Ammon's horn (tissue), 1 donor: Measurements from ENCODE around the gene COL27A1.
"Not testable (repeated sequence)": the region's sequence is repeated elsewhere in the genome, so short reads cannot be mapped to it uniquely, and the experiment has no call there.

Experiments used
- DNase-seq: peaks from one replicate; pipeline ENCODE4 v3.0.0-alpha.2; 2016; ENCODE audit warnings: low spot score

COL27A1 gene

DNA sequence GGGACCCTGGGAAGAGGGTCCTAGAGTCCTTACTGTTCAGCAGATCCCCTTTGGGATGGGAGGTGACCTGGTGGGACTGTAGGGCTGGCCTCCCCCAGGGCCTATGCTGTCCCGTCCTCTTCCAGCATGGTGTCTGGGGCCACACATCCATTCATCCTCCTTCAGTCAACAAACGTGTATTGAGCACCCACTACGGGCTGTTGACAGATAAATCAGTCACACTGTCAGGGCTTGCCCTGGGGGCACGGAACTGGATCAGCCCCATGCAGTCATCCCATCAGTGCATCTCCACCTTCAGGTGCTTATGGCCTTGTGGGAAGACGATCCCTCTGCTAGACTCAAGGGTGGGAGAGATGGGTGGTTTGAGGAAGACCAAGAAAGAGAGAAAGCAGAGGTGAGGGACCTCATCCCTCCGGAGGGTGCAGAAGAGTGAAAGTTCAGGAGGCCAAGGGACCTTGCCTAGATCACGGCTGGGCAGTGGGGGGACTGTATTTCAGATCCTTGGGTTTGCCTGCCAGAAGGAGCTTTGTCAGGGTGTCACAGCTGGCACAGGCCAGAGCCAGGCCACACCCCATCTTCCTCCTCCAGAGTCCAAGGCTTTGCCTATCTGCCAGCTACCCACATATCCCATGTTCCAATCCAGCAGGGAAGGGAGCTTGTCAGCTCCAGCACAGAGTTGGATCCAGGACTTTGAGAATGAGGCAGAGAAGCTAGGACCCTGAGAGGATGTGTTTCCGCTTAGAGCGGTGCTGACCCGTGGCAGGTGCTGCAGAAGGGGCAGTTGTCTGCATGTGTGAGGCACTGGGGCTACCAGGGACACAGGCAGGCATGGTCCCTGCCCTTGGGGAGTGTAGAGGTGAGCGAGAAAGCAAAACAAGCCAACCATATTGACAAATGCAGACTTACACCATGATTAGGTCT, 30.5 kb downstream of the COL27A1 start:
- no peak for DNase-seq

DNA sequence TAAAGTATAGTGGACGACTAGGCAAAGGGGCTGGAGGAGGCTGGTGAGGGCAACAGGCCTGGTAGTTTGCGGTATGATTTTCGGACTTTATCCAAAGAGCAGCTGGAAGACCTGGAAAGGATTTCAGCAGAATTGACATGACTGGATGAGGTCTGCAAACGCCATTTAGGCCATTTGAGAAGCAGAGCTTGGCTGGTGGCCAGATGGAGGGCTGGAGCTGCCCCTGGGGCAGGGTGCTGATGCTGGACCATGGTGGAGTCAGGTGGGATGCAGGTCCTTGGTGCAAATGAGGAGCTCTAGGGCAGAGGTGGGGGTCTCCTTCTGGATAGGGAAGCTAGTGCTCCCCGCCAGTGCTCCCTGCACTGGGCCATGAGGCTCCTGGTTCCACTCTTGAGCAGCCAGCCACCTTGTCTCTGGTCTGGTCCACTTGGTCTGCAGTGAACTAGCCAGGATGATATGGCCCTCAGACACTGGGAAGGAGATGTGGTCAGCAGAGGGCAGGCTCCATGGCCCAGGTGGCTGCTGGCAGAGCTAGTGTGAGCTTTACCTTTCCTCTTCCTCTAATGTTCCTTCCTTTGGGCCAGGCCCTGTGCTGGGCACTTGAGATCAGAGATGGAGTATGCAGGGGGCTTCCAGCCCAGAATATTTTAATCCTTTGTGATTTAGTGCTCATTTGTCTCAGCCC, 31.4 kb downstream of the COL27A1 start:
- DNase-seq, result no peak

DNA sequence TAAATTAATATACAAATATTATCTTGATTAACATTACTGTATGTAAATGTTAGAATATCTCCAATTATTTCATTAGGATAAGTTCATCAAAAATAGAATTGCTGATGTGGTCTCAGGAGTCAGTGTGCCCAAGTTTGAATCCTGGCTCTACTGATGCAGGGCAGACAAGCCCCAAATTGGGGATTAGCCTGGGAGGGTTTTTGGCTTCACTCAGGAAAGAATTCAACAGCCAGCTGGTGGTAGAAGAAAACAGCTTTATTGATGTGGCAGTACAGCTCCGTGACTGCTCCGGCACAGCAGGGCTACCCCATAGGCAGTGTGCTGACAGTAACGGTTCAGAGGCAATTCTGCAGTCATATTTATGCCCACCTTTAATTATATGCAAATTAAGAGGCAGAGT, 32.5 kb downstream of the COL27A1 start:
- no peak for DNase-seq

DNA sequence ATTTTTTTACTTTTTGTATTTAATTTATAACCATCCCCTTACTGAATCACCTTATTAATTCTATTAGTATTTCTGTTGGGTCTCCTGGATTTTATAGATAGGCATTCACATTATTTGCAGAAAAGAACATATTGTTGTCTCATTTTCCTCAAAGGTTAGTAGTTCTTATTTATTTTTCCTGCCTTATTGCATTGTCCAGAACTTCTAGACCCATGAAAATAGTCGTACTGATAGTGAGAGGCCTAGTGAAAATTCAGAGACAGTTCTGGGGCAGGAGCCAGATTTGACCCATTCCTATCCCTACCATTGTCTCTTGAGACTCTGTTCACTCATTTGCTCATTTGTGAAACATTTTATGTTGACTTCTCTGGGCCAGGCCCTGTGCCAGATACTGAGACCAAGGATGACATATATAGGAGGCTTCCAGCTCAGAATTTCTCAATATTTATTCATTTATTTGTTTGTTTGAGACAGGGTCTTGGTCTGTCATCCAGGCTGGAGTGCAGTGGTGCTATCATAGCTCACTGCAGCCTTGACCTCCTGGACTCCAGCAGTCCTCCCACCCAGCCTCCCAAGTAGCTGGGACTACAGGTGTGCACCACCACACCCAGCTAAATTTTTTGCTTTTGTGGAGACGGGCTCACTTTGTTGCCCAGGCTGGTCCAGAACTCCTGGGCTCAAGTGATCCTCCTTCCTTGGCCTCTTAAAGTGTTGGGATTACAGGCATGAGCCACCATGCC, 34.7 kb downstream of the COL27A1 start:
- no peak for DNase-seq

DNA sequence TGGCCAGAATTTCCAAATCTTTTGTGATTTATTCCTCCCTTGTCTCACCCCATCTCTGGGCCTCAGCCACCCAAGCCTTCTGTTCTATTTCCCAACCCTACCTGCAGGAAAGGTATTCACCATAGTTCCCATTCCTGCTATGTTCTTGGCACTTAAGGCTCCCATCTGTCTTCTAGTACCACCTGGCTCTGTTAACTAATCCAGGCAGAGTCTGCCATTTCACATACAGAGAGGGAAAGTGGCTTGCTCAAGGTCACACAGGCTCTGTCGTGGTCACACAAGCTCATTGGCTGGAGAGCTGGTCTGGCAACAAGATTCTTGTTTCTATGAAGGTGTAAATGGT, 35.2 kb downstream of the COL27A1 start:
- no peak for DNase-seq

DNA sequence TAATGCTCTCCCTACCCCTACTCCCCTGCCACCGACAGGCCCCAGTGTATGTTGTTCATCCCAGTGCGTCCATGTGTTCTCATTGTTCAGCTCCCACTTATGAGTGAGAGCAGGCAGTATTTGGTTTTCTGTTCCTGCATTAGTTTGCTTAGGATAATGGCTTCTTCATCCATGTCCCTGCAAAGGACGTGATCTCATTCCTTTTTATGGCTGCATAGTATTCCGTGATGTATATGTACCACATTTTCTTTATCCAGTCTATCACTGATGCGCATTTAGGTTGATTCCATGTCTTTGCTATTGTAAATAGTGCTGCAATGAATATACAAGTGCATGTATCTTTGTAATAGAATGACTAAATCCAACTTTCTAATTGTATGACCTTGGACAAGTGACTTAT, 36.1 kb downstream of the COL27A1 start:
- DNase-seq, result not testable (repeated sequence)

DNA sequence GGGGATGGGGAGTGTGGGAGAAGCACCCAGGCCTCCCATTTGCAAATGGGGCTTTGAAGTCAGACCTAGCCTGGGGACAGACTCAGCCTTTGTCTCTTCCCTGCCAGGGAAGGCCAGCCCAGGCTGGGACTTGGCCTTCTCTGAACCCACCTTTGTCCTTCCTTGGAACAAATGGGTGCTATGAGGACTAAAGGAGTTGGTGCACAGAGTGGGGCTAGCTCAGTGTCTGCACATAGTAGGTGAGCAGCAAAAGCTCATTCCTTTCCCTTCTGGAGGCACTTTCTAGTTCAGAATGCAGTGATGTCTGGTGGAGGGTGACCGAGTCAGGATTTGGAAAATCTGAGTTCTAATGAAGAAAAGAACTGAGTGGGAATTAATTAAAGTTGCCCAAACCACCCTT, 37.2 kb downstream of the COL27A1 start:
- no peak for DNase-seq

DNA sequence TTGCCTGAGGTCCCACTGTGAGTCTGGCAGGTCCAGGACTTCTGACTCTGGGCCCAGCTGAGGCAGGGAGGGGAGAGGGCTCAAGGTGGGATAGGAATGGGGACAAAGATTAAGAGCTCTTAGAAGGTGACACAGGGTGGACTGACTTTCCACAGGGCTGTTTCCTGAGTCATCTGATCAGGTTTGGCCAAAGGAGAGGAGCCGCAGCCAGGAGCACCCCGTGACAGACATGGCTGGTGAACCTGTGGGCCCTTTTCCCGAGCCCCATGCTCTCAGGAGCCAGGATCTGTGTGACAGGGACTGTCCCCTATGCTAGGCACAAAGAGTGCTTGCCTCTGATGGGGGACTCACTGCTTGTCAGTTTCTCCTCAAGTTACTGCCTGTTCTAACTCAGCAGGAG, 37.8 kb downstream of the COL27A1 start:
- no peak for DNase-seq

DNA sequence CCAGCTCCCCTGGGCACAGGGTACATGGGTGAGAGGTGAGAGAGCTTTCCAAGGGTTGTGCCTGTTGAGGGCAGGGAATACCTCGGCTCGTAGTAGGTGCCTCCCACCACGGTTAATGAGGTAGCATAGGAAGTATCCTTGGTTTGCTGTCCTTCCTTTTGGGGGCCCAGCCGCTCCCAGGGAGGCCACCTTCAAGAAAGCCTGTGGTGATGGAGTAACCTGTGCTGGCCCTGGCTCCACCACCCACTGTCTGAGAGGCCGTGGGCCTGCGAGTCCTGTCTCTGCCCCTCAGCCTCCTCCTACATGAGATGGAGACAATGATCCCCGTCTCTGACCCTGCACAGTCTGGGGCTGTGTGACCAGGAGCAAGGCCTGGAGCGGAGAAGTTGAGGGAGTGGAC, 40.8 kb downstream of the COL27A1 start:
- DNase-seq, result no peak

DNA sequence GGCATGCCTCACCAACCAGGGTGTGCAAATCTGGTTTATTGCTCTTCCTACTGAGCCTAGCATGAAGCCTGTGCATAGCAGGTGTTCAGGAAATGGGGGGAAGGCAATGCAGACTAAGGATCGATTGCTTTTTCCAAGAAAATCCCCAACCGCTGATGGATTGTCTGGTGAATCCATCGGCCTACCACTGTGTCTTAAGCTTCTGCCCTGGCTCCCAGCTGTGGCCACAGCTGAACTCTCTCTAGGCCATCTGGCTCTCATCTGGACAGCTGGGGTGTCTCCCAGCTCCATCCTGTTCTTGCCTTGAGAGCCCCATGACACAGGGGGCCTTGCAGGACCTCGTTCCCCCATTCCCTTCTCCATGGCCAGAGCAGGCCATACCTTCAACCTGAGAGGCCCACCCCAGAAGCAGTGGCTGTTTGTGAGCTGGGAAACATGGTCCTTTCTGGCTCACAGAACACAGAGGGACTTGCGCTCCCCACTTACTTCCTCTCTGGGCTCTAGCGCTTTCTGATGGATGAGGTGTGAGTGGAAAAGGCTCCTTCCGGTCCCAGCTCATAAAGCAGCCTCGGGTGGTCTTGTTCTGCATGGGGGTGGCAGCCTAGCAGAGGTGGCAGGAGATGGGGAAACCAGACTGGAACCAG, 41.8 kb downstream of the COL27A1 start:
- no peak for DNase-seq

DNA sequence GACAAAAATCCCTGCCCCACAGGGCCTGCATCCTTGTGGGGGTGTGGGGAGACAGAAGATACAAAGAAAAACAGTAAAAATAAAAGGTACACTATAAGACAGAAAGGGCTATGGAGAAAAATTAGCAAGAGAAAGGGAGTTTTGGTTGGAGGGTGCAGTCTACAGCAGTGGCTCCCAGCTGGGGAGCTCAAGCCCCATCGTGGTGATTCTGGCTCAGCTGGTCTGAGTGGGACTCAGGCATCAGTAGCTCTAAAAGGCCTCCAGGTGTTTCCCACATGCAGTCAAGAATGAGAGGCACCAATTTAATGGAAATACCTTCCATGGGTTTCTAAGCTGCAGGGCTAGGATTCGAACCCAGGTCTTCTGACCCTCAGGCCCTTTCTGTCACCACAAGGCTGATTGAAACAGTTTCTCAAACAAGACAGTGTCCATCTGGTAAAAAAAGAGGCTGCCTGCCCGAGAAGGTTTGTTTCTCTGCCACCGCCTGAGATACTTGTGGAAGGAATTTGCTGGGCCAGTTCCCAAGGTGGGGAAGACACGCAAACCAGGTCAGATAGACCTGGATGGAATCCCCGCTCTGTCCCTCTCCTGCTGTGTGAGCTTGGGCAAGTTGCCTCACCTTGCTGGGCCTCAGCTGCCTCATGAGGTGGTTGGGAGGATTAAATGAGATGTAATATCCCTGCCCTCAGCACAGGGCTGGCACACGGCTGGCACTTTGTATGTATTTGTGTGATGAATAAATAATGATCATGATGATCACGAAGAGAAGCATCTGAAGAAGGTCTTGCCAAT, 43.1 kb downstream of the COL27A1 start:
- DNase-seq, result no peak

DNA sequence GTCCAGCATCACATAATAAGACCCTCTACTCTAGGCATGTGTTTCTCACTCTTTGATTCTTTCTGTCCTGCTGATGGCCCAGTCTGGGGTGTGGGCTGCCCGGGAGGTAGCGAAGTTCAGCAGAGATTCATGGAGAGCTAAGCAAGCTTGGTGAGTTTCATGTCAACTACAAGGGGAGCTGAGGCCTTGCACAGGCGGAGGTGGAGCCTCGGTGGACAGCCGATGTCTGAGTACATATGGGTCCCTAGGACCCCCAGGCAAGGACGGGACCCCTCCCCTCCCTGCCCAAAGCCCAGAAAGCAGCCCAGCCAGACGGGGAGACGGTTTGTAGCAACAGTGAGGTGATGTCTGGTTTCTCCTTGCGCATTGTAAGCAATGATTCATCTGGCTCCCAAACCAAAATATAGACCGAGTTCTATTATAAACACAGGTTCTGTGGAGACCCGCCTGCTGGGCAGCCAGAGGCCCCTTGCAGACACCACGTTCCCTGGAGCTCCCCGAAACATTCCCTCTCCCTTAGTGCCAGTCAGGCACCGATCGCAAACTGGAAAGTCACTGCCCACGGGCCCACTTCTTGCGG, 45.5 kb downstream of the COL27A1 start:
- DNase-seq, result no peak

DNA sequence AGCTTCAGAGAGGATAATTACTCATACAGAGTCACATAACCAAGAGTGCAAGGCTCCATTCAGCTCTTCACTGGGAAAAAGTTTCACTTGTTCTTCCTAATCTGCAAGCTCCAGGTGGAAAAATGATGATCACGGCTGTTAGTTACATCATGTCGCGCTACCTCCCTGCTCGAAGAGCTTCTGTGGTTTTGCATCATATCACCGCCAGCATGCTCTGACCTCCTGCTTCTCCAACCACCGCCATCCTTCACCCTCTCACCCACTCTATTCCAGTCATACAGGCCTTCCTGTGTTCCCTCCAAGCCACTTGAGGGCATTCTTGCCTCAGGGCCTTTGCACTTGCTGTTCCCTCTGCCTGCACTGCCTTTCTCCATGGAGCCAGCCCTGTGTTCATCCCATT, 47.1 kb downstream of the COL27A1 start:
- DNase-seq, result no peak

DNA sequence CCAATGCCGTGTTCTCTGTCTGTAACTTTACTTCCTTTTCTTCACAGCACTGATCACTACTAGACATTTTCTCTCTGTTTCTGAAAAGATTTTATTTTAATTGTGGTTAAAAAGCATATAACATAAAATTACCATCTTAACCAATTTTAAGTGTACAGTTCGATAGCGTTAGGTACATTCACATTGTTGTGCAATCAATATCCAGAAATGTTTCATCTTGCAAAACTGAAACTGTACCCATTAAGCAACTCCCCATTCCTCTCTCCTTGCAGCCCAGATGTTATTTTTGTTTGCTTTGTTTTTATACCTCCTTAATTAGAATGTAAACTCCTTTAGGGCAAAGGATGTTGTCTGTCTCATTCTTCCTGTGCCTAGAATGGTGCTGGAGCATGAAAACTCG, 47.5 kb downstream of the COL27A1 start:
- DNase-seq, result no peak

DNA sequence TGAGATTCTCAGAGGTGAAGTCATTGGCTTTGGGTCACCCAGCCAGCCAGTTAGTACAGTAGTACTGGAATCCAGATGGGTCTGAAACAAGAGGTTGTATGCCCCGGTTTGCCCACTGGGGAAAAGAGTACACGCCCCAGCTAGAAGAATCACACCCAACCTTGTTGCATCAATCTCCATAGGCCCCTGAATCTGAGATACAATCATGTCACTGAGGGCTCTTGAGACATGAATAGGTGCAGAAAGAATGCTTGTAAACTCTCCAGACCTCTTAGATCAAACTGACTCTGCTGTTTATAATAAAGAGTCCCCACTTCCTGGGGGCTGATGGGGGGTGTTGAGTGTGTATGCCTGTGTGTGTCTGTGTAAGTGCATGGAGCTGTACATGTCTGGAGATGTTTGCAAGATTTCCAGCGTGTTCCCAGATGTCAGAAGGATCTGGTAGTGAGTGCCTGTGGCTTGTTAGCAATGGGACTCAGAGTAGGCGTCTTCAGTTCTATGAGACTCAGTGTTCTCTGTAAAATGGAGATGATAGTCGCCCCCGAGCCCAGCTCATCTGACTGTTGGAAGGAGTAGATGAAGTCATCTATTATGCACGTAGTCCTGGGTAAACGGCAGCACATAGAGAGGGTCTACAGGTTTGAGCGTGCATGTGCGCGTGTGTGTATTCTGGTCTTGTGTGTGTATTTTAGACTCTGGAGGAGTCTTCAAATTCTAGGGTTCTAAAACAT, 48.2 kb downstream of the COL27A1 start:
- DNase-seq, result peak; percentile 39

DNA sequence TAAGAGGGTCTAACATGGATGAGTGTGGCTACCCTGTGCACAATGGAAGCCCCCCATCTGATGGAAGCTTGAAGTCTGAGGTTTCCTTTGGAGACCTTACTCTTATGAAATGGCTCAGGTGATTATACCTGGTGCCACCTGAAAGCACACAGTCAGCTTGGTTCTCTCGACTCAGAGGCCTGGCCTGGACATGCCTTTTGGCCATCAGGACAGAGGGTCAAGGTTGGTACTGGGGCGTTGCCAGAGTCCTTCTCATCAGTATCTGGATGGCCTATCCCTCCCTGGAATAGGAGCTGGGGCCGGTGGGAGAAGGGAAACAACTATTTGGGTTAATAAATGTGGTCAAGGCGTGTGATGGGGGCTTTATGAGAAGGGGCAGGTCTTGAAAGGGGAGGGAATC, 48.9 kb downstream of the COL27A1 start:
- no peak for DNase-seq

DNA sequence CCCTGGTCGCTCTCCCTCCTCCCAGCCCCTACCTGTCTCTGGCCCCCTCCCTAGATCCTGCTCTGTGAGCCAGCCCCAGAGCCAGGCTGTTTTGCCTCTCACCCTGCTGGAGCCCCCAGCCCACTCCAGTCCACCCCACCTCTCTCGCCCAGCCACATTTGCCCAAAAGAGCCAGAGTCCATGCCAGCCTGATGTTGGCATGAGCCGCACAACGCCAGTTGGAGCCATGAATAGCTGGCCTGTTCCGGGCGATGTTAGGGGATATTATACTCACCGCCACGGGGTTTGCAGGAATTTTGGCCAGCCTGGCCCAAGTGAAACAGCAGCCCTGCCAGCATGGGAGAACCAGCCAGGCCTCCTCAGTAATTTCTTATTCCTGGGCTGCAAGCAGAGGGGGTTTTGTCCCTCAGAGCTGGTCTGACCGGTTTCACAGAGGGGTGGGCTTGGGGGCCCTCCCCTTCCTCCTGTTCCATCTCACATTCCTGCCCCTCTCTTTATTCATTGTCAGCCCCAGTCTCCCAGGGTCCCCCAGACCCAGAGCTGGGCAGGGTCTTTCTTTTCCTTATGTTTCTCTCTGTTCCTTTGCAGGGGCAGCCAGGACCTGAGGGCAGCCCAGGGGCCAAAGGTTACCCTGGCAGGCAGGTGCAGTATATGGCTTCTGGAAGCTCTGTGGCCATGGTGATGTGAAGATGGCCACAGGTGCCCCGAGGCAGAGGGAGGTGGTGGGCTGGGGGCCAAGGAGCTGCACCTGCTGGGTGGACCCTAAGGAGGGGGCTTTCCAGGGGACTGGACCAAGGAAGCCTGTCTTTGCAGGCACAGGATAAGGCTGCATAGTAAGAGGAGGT, 50.1 kb downstream of the COL27A1 start:
- DNase-seq, result peak; percentile 77

DNA sequence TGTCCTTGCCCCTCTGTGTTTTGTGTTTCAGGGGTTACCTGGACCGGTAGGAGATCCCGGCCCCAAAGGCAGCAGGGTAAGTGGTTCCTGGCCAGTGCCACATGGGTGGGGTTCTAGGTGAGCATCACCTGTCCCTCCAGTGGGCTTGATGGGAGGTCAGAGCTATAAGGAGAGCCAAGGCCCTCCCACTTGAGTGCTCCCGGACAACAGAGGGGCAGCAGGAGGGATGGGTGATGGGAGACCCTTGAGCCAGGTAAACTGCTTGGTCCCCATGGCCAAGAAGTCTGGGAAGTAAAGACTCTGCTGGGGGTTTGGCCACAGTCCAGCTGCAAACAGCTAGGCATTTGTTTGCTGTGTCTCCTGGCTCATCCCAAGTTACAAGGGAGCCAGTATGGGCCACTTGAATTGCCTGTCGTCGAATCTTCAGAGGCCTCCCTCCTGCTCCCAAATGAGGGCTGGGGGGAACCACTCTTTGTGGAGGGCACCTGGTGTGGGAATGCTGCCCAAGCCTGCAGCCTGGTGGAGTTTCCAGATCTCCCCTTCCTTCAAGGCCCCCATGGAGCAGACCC, 51.0 kb downstream of the COL27A1 start:
- DNase-seq, result no peak
